Stomach smooth muscle (tissue), 2 donors: ENCODE data around the gene CLEC4G.

Source experiments
- H3K27ac ChIP-seq: one replicate; pipeline ENCODE4 v1.7.0; 2013; ENCODE audit warnings: mild to moderate bottlenecking, low read length, inconsistent platforms
- H3K27me3 ChIP-seq, 2 donors: one replicate each; pipeline ENCODE4 v1.7.0; 2013; ENCODE audit warnings: low read length in 2 of 2; ENCODE audit not compliant: insufficient read depth in 2 of 2, control insufficient read depth in 1 of 2
- H3K36me3 ChIP-seq, 2 donors: one replicate each; pipeline ENCODE4 v1.7.0; 2013; ENCODE audit warnings: low read length in 2 of 2; ENCODE audit not compliant: control insufficient read depth in 2 of 2, insufficient read depth in 2 of 2
- H3K4me1 ChIP-seq: one replicate; pipeline ENCODE4 v1.7.0; 2013; ENCODE audit warnings: low read length; ENCODE audit not compliant: control insufficient read depth, insufficient read depth
- H3K4me3 ChIP-seq, 2 donors: one replicate each; pipeline ENCODE4 v1.7.0; 2013; ENCODE audit warnings: low read length in 2 of 2
- H3K9ac ChIP-seq, 2 donors: one replicate each; pipeline ENCODE4 v1.7.0; 2013; ENCODE audit warnings: low read length in 2 of 2, mild to moderate bottlenecking in 1 of 2
- H3K9me3 ChIP-seq, 2 donors: one replicate each; pipeline ENCODE4 v1.7.0; 2013; ENCODE audit warnings: low read length in 2 of 2; ENCODE audit not compliant: control insufficient read depth in 2 of 2
- donor health status: healthy.
- donor health status: Pancreatic carcinoma.

The CLEC4G gene

GRCh38 chr19:7729211-7729610, 2.7 kb downstream of the CLEC4G start:
- H3K9ac ChIP-seq = no peak overlapping the region
- no peaks in the 10 kb centered on the region for H3K36me3 ChIP-seq
- H3K27me3 ChIP-seq = peaks cover 26 to 37% of the 10 kb centered on the region in 2 donors
- H3K9me3 ChIP-seq = no peaks in the 10 kb centered on the region
- H3K4me3 ChIP-seq = no peak overlapping the region
- H3K4me1 ChIP-seq = peaks cover 3% of the 10 kb centered on the region
- no peak overlapping the region for H3K27ac ChIP-seq

- H3K27me3 ChIP-seq = peaks cover 18 to 22% of the 10 kb centered on the region in 2 donors
- H3K9me3 ChIP-seq = no peaks in the 10 kb centered on the region
- H3K9ac ChIP-seq = no peak overlapping the region
- no peaks in the 10 kb centered on the region for H3K36me3 ChIP-seq
- H3K27ac ChIP-seq = no peak overlapping the region
- H3K4me3 ChIP-seq = no peak overlapping the region
- peaks cover 3% of the 10 kb centered on the region for H3K4me1 ChIP-seq
These were observed 6.1 kb downstream of the CLEC4G start for GRCh38 chr19:7725791-7726190.

- H3K9ac ChIP-seq = no peak overlapping the region
- no peaks in the 10 kb centered on the region for H3K36me3 ChIP-seq
- no peak overlapping the region for H3K4me3 ChIP-seq
- peaks cover 0 to 4% of the 10 kb centered on the region in 2 donors for H3K27me3 ChIP-seq
- no peaks in the 10 kb centered on the region for H3K4me1 ChIP-seq
- H3K9me3 ChIP-seq = no peaks in the 10 kb centered on the region
- no peak overlapping the region for H3K27ac ChIP-seq
These were observed 9.7 kb downstream of the CLEC4G start for GRCh38 chr19:7722231-7722651.

GRCh38 chr19:7720351-7720750, 11.6 kb downstream of the CLEC4G start:
- Histone ChIP-seq H3K4me3 (no peak overlapping the region), H3K4me1 (no peaks in the 10 kb centered on the region), H3K27ac (no peak overlapping the region), H3K27me3 (peaks cover 0 to 4% of the 10 kb centered on the region in 2 donors), H3K36me3 (no peaks in the 10 kb centered on the region), H3K9me3 (peaks cover 0 to 4% of the 10 kb centered on the region in 2 donors), H3K9ac (no peak overlapping the region)

- Histone ChIP-seq H3K36me3 (no peaks in the 10 kb centered on the region), H3K27ac (no peak overlapping the region), H3K27me3 (peaks cover 0 to 4% of the 10 kb centered on the region in 2 donors), H3K4me1 (no peaks in the 10 kb centered on the region), H3K9ac (no peak overlapping the region), H3K9me3 (peaks cover 0 to 4% of the 10 kb centered on the region in 2 donors), H3K4me3 (no peak overlapping the region)
These were observed 13.2 kb downstream of the CLEC4G start for GRCh38 chr19:7718668-7719067.

- peaks cover 0 to 4% of the 10 kb centered on the region in 2 donors for H3K9me3 ChIP-seq
- H3K4me1 ChIP-seq = no peaks in the 10 kb centered on the region
- no peak overlapping the region for H3K4me3 ChIP-seq
- H3K36me3 ChIP-seq = no peaks in the 10 kb centered on the region
- H3K27me3 ChIP-seq = no peaks in the 10 kb centered on the region
- H3K9ac ChIP-seq = no peak overlapping the region
- no peak overlapping the region for H3K27ac ChIP-seq
These were observed 15.1 kb downstream of the CLEC4G start for GRCh38 chr19:7716762-7717161.

- no peak overlapping the region for H3K4me3 ChIP-seq
These were observed 16.2 kb downstream of the CLEC4G start for GRCh38 chr19:7715671-7716070.

GRCh38 chr19:7710616-7711015, 21.3 kb downstream of the CLEC4G start:
- Histone ChIP-seq H3K9ac (no peak overlapping the region), H3K27ac (no peak overlapping the region), H3K4me3 (no peak overlapping the region), H3K36me3 (no peaks in the 10 kb centered on the region), H3K9me3 (no peaks in the 10 kb centered on the region), H3K27me3 (peaks cover 0 to 2% of the 10 kb centered on the region in 2 donors), H3K4me1 (no peaks in the 10 kb centered on the region)

More at GRCh38 chr19:7715671-7716070, 16.2 kb downstream of the CLEC4G start:
- no peak overlapping the region for H3K9ac ChIP-seq
- H3K36me3 ChIP-seq = no peaks in the 10 kb centered on the region
- H3K27me3 ChIP-seq = no peaks in the 10 kb centered on the region
- H3K9me3 ChIP-seq = peaks cover 0 to 4% of the 10 kb centered on the region in 2 donors
- no peak overlapping the region for H3K27ac ChIP-seq
- H3K4me1 ChIP-seq = no peaks in the 10 kb centered on the region

GRCh38 chr19:7709932-7710460, 21.9 kb downstream of the CLEC4G start:
- Histone ChIP-seq H3K27me3 (peaks cover 0 to 2% of the 10 kb centered on the region in 2 donors), H3K9me3 (no peaks in the 10 kb centered on the region), H3K4me1 (no peaks in the 10 kb centered on the region), H3K4me3 (no peak overlapping the region), H3K9ac (no peak overlapping the region), H3K36me3 (no peaks in the 10 kb centered on the region), H3K27ac (no peak overlapping the region)

GRCh38 chr19:7706955-7707456, 24.9 kb downstream of the CLEC4G start:
- H3K36me3 ChIP-seq = no peaks in the 10 kb centered on the region
- H3K9ac ChIP-seq = no peak overlapping the region
- H3K4me3 ChIP-seq = no peak overlapping the region
- no peaks in the 10 kb centered on the region for H3K4me1 ChIP-seq
- H3K9me3 ChIP-seq = no peaks in the 10 kb centered on the region
- peaks cover 3 to 6% of the 10 kb centered on the region in 2 donors for H3K27me3 ChIP-seq
- no peak overlapping the region for H3K27ac ChIP-seq

GRCh38 chr19:7706188-7706954, 25.5 kb downstream of the CLEC4G start:
- Histone ChIP-seq H3K27me3 (peaks cover 4 to 7% of the 10 kb centered on the region in 2 donors), H3K9ac (no peak overlapping the region), H3K9me3 (no peaks in the 10 kb centered on the region), H3K36me3 (no peaks in the 10 kb centered on the region), H3K27ac (no peak overlapping the region), H3K4me3 (no peak overlapping the region), H3K4me1 (no peaks in the 10 kb centered on the region)
